Activated gamma-delta T cell (primary cell): Measurements from ENCODE around the gene S1PR4.
"Not testable (repeated sequence)": the region's sequence is repeated elsewhere in the genome, so short reads cannot be mapped to it uniquely, and the experiment has no call there.

Experiments used
- DNase-seq: peaks from one replicate; lab custom pipeline; 2025; lab: John Stamatoyannopoulos, UW

S1PR4 gene

GRCh38 chr19:3178973-3179738, 587 bp downstream of the S1PR4 start:
- DNase-seq = no peak

DNA sequence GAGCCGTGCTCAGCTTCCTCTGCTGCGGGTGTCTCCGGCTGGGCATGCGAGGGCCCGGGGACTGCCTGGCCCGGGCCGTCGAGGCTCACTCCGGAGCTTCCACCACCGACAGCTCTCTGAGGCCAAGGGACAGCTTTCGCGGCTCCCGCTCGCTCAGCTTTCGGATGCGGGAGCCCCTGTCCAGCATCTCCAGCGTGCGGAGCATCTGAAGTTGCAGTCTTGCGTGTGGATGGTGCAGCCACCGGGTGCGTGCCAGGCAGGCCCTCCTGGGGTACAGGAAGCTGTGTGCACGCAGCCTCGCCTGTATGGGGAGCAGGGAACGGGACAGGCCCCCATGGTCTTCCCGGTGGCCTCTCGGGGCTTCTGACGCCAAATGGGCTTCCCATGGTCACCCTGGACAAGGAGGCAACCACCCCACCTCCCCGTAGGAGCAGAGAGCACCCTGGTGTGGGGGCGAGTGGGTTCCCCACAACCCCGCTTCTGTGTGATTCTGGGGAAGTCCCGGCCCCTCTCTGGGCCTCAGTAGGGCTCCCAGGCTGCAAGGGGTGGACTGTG, 1.2 kb downstream of the S1PR4 start:
- DNase-seq = no peak

DNA sequence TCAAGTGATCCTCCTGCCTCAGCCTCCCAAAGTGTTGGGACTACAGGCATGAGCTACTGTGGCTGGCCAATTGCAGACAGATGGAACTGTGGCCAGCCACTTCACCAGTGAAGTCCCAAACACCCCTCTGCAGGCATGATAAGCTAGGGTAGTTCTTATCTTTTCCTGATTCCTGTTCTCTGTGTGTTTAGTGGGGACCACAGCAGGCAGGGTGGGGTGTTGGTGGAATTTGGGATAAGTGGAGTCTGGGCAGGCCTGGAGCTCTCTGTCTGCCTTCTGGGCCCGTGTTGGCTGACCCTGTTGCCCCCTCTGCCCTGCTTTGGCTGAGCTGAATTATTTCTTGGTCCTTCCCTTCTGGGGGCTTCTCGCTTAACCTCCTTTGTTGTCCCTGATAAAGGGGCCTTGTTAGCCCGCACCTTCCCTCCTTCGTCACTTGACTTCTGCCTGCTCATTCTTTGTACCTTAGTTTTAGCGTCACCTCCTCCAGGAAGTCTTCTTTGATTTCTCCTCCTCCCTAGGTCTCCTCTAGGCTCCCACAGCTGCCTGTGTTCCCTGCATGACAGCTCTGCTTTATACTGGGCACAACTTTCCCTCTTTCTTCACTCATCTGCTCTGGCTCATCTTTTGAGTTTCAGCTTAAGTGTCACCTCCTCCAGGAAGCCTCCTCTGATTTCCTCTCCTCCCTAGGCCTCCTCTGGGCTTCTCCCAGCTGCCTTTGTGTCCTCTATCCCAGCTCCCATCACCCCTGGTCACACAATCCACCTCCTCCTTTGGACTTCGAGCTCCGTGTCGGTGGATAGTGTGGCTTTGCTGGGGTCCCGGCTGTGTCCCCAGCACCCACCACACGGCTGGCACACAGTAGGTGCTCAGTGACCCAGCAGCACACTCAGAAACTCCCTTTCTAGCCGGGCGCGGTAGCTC, 5.4 kb downstream of the S1PR4 start:
- no peak for DNase-seq

GRCh38 chr19:3184847-3185460, 6.4 kb downstream of the S1PR4 start:
- DNase-seq = no peak

GRCh38 chr19:3185461-3186159, 7.0 kb downstream of the S1PR4 start, which contains the start of gene NCLN:
NCLN (plus strand) TSS chr19:3185930; CDS start chr19:3186031, 101 bp downstream.
- DNase-seq = peak; percentile 91

DNA sequence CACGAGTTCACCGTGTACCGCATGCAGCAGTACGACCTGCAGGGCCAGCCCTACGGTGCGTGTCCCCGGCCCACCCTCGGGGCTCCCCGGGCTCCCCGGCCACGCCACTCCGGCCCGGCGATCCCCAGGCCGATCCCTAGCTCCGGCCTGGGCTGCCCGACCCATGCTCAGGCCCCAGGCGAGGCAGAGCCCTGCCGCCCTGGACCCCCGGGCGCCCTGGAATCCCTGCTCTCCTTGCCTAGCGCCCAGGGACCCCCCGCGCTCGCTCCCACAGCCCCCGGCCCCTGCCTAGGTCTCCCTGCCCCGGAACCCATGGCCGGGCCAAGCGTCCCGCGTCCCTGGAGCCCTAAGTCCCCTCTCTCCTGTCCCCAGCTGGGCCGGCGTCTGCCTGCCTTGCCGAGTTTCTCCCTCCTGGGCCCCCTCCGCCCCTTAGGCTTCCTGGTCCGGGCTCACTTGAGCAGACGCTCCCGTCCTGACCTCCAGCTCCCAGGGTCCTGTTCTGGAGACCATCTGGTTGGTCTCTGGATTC, 7.7 kb downstream of the S1PR4 start:
- no peak for DNase-seq

DNA sequence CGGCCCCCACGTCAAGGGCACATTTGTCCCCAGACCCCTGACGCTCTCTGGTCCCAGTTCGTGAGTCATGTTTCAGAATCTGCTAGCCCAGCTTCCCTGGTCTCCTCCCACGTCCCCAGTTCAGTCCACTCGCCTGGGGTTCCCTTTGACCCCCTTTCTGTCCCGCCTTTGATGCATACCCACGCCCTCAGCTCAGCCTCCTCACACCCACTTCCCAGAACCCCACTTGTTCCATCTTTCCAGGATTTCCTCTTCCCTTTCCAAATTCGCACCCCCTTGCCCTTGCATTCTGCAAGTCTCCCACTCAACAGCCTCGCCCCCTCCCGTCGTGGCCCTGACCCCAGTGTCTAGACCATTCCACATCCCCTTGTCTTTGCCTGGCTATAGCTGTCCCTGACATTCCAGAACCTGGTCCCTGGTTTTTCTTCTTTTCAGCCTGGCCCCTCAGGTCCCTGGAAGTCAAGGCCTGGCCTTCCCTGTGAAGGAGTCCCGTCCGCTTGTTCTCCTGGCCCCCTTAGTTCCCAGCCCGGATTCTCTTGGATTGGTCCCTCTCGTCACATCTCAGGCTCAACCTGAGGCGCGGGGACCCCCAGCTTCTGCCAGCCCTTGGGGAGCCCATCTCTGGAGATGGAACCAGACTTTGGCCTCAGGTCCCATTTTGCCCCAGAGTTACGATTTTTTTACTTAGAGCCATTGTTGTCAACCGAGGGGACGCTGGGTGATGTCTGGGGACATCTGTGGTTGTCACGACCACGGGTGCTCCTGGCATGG, 8.5 kb downstream of the S1PR4 start:
- no peak for DNase-seq

GRCh38 chr19:3187662-3188511, 9.3 kb downstream of the S1PR4 start:
- DNase-seq = no peak

DNA sequence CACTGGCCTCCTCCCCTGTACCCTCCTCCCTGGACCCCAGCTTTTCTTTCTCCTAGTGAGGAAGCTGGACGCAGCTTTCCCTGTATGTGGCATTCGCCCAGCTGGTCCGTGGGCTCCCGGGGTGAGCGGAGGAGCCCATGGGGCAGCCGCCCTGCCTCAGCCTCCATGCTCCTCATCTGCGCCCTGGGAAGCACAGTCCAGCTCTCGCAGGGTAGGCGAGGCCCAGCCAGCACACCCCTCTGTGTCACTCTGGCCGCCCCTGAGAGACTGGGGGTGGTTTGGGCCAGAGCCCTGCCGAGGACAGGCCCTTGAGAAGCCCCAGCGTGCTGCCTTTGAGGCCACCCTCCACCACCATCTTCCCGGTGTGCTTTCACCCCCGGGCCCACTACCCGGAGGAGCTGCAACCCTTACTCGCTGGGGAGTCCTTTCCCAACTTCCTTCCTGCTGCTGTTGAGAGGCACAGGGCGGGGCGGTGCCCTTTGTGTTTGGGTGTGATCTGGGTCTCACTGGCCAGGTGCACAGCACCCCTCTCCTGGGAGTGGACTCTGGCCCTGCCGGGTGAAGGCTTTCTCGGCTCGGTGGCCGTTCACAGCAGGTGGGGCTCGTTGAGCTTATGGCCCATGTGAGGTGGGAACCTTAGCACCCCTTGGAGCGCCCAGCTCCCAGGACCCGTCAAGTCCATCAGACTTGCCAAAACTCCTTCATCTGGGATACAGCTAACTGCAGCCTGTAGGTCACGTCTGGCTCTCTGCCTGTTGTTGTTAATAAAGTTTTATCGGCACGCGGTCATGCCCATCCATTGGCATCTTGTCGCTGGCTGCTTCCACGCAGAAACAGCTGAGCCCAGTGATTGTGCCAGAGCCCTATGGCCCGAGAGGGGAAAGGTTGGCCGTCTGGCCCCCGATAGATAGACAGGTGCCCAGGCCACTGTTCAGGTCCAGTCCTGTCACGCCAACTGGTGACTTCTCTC, 10.3 kb downstream of the S1PR4 start:
- no peak for DNase-seq

DNA sequence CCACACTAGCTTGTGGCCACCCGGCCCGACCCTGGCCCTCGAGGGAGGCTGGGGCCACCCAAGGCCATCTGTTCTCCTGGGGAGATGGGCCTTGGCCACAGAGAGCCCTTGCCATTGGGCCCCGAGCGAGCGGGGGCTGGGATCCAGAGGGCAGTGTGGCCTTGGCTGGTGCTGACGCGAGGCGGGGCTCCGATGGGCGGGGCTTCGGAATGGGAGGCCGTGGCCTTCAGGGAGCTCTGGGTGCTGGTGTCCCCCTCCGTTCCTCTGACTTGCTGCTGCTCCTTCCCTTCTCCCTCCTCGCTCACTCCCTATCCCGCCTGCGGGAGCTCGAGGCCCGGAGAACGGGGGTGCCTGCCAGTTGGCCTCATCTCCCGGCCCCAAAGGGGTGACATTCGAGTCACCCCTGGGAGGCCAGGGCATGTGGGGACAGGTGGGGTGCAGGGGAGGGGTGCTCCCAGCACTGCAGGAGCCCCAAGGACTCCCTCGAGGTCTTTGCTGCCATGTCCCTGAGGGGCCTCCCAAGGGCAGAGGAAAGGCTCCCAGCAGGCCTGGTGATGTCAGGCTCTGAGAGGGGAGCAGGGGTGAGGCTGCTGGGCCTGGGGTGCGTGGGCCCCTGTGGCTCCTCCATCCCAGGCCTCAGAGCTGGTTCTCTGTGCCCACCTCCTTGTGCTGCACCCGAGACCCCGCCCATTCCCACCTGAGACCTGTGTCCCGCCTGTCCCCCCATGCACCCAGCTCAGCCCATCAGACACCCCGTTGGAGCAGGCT, 11.3 kb downstream of the S1PR4 start:
- no peak for DNase-seq

- DNase-seq = no peak
Measured at GRCh38 chr19:3190470-3190770, 11.9 kb downstream of the S1PR4 start.

DNA sequence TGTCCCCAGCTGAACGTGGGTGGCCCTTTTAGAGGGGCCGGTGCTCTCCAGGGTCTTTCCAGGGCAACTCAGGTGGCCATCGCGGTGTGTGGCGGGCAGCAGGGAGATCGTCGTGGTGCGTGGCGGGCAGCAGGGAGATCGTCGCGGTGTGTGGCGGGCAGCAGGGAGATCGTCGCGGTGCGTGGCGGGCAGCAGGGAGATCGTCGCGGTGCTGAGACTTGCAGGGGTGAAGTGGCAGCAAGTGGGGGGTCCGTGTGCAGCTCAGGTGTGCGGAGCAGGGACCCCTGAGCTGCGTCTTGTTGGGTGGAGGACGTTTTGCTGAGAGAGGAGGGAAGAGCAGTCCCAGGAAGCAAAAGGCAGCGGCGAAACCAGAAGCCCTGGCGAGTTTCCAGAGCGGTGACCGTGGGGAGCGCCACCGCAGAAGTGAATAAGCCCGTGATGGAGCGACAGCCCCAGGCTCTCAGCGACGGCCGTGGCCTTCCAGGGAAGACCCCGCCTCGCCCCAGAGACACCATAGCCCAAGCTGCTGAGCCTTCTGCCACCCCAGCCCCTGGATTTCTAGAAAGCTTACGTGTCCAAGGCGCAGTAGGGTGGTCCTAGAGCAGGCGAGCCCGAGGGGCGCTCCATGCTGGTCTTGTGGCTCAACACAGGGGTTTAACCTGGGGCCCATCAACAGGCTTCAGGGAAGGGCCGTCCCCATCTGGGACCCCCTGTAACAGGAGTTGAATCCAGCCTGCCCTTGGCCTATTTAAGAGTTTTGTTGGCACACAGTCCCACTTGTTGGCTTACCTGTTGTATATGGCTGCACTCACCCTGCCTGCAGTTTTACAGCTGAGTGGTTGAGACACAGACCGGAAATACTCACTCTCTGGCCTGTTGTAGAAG, 12.6 kb downstream of the S1PR4 start:
- DNase-seq = no peak

- not testable (repeated sequence) for DNase-seq
Measured at GRCh38 chr19:3191806-3192104, 13.2 kb downstream of the S1PR4 start.

DNA sequence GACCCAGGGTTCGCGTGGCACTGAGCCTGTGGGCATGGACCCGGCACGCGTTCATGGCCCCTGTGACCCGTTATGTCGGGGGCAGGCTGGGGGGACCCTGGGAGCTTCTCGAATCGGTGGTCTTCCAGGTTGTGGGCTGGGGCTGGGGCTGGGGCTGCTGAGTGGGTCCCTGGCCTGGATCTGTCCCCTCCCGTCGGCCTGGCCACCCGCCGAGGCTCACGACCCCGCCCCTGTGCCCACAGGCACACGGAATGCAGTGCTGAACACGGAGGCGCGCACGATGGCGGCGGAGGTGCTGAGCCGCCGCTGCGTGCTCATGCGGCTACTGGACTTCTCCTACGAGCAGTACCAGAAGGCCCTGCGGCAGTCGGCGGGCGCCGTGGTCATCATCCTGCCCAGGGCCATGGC, 13.7 kb downstream of the S1PR4 start:
- DNase-seq = no peak

GRCh38 chr19:3192684-3193083, 14.1 kb downstream of the S1PR4 start:
- no peak for DNase-seq

GRCh38 chr19:3193256-3194105, 14.9 kb downstream of the S1PR4 start:
- DNase-seq = no peak
